Measurements from ENCODE around the gene TNFRSF19.

The TNFRSF19 gene

DNA sequence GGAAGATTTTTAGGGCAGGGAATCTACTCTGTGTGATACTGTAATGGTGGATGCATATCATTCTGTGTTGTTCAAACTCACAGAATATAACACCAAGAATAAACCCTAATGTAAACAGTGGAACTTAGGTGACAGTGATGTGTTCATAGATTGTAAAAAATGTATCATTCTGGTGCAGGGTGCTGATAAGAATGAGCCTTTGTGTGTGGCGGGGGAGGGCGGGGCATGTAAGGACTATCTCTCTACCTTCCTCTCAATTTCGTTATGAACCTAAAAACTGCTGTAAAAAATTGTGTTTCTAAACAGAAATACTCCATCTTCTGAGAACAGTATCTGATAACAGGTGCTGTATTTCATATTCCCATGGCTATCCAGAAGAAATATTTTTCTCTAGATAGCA is 35.6 kb downstream of the TNFRSF19 start:
- DNase-seq (ENCODE audit: insufficient read length, low spot score) (no peak), FAIRE-seq (no peak)
- TF ChIP-seq CTCF (IDR thresholded peaks at IDR 0.05; ENCODE audit: insufficient read depth, missing control alignments), result no peak

GRCh38 chr13:23608138-23608537 is 37.9 kb downstream of the TNFRSF19 start:
- no peak for TF ChIP-seq CTCF (IDR thresholded peaks at IDR 0.05; ENCODE audit: insufficient read depth, missing control alignments)
- no peak for FAIRE-seq

GRCh38 chr13:23608701-23609413 is 38.6 kb downstream of the TNFRSF19 start:
- no peak for TF ChIP-seq CTCF (IDR thresholded peaks at IDR 0.05; ENCODE audit: insufficient read depth, missing control alignments)
- no peak for FAIRE-seq
- no peak for DNase-seq (ENCODE audit: insufficient read length, low spot score)

More at GRCh38 chr13:23608138-23608537, 37.9 kb downstream of the TNFRSF19 start:
- no peak for DNase-seq (ENCODE audit: insufficient read length, low spot score)

DNA sequence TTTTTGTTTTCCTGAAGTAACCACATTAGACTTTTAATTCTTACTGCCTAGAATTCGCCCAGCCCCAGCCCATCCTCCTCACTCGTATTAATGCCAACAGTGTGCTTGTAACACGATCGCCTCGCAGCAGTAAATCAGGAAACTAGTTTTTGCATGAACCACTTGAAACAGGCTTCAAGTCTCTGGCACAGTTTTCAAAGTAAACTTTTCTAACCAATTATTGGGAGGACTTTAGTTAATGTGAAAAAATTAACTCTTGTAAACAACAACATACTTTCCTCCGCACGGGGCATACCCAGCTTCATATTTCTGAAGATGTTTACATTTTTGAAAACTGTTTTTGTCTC is 39.2 kb downstream of the TNFRSF19 start:
- no peak for TF ChIP-seq CTCF (IDR thresholded peaks at IDR 0.05; ENCODE audit: insufficient read depth, missing control alignments)
- FAIRE-seq (no peak), DNase-seq (ENCODE audit: insufficient read length, low spot score) (no peak)

- DNase-seq (ENCODE audit: insufficient read length, low spot score) (no peak), FAIRE-seq (no peak)
- no peak for TF ChIP-seq CTCF (IDR thresholded peaks at IDR 0.05; ENCODE audit: insufficient read depth, missing control alignments)
These were observed 39.8 kb downstream of the TNFRSF19 start for GRCh38 chr13:23609874-23610576.

GRCh38 chr13:23610966-23611491 is 40.8 kb downstream of the TNFRSF19 start:
- no peak for FAIRE-seq
- DNase-seq (ENCODE audit: insufficient read length, low spot score), result no peak
- TF ChIP-seq CTCF (IDR thresholded peaks at IDR 0.05; ENCODE audit: insufficient read depth, missing control alignments), result no peak

DNA sequence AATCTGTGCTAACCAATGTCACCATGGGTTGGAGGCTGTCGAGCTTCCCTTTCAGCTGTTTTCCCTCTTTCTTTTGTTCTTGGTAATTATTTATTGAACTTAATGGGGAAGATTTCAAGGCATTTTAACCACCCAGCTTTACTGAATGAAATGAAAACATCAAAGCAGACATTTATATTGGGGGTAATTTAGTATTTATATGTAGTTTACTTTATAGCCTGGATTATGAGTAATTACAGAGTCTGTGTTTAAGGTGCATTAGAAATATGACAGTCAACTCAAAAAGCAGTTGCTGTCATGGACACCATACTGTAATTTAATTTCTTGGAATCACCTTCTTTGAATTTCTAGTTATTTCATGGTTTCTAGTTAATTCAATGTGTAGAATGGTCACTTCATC is 42.0 kb downstream of the TNFRSF19 start:
- no peak for DNase-seq (ENCODE audit: insufficient read length, low spot score)
- no peak for FAIRE-seq
- TF ChIP-seq CTCF (IDR thresholded peaks at IDR 0.05; ENCODE audit: insufficient read depth, missing control alignments), result no peak

All from D721Med (cell line).